Effector memory CD4-positive, alpha-beta T cell (primary cell): ENCODE data around the gene EPX.
A peak's percentile ranks its signal among the peaks of the same experiment; 100 is the strongest.
"Not testable (repeated sequence)": the region's sequence is repeated elsewhere in the genome, so short reads cannot be mapped to it uniquely, and the experiment has no call there.

ENCODE experiments used
- DNase-seq, 3 donors: peaks; one replicate each; pipeline ENCODE4 v3.0.0-alpha.2; 2020
- H3K27ac ChIP-seq: 2 replicates; pipeline ENCODE4 v1.7.0; 2013; ENCODE audit warnings: mild to moderate bottlenecking, low read length, moderate library complexity; ENCODE audit not compliant: insufficient read depth, poor library complexity, severe bottlenecking
- H3K27me3 ChIP-seq: replicated peaks from 2 replicates; pipeline ENCODE4 v1.7.0; 2013; ENCODE audit warnings: mild to moderate bottlenecking, low read length; ENCODE audit not compliant: insufficient read depth, control insufficient read depth, poor library complexity, severe bottlenecking
- H3K36me3 ChIP-seq: 2 replicates; pipeline ENCODE4 v1.7.0; 2013; ENCODE audit warnings: mild to moderate bottlenecking, low read length, moderate library complexity; ENCODE audit not compliant: control insufficient read depth, insufficient read depth
- H3K4me1 ChIP-seq: 2 replicates; pipeline ENCODE4 v1.7.0; 2013; ENCODE audit warnings: low read length, mild to moderate bottlenecking; ENCODE audit not compliant: control insufficient read depth, insufficient read depth, poor library complexity, severe bottlenecking
- H3K4me3 ChIP-seq: 2 replicates; pipeline ENCODE4 v1.7.0; 2013; ENCODE audit warnings: low read length, low read depth, mild to moderate bottlenecking; ENCODE audit not compliant: insufficient read depth, poor library complexity, severe bottlenecking
- H3K9me3 ChIP-seq: 2 replicates; pipeline ENCODE4 v1.7.0; 2013; ENCODE audit warnings: mild to moderate bottlenecking, low read length, moderate library complexity; ENCODE audit not compliant: control insufficient read depth
- total RNA-seq, 3 donors: gene quantifications; one replicate each; lab custom pipeline; 2026; lab: John Stamatoyannopoulos, UW

The EPX gene, protein sequence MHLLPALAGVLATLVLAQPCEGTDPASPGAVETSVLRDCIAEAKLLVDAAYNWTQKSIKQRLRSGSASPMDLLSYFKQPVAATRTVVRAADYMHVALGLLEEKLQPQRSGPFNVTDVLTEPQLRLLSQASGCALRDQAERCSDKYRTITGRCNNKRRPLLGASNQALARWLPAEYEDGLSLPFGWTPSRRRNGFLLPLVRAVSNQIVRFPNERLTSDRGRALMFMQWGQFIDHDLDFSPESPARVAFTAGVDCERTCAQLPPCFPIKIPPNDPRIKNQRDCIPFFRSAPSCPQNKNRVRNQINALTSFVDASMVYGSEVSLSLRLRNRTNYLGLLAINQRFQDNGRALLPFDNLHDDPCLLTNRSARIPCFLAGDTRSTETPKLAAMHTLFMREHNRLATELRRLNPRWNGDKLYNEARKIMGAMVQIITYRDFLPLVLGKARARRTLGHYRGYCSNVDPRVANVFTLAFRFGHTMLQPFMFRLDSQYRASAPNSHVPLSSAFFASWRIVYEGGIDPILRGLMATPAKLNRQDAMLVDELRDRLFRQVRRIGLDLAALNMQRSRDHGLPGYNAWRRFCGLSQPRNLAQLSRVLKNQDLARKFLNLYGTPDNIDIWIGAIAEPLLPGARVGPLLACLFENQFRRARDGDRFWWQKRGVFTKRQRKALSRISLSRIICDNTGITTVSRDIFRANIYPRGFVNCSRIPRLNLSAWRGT
- 0 reads per million in 3 donors for total RNA-seq

DNA sequence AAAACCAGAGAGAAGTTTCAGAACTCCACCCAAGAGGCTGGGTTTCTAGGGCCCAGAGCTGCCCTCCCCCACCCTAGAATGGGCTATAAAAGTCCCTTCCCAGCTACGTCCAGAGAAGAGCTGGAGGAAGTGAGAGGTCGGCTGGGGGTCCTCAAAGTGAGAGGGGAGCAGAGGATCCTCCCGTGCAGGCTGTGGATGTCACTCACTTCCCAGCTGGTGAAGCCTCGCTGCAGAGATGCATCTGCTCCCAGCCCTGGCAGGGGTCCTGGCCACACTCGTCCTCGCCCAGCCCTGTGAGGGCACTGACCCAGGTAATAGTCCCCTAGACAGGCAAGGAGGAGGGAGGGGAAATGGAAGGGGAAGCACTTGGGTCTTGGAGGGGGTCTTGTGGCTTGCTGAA, at the start of gene EPX:
Gene EPX (plus strand): TSS at position 115 of the 400 bp plus-strand sequence. CDS start 121 bp downstream, at position 236.
- no peaks in the 10 kb centered on the region for H3K27me3 ChIP-seq

DNA sequence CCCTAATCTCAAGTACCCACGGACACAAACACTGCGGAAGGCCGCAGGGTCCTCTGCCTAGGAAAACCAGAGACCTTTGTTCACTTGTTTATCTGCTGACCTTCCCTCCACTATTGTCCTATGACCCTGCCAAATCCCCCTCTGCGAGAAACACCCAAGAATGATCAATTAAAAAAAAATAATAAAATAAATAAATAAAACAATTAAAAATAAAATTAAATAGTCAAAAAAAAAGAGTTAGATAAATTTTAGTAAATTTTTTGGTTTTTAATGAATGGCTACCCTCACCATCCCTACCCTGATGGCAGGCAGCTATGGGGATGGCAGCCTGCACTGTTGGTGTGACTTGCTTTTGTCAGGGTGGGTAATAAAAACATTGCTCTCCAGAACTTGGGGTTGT, 49.2 kb upstream of the EPX start:
- H3K4me3 ChIP-seq, H3K27ac ChIP-seq, H3K4me1 ChIP-seq, H3K9me3 ChIP-seq, H3K36me3 ChIP-seq, H3K27me3 ChIP-seq, DNase-seq: not testable (repeated sequence)

More for the DNA sequence above, at the start of gene EPX:
- no peaks in the 10 kb centered on the region for H3K36me3 ChIP-seq
- H3K4me1 ChIP-seq = no peaks in the 10 kb centered on the region
- H3K4me3 ChIP-seq = no peak within 1 kb of the TSS
- no peak within 1 kb of the TSS for H3K27ac ChIP-seq
- H3K9me3 ChIP-seq = no peaks in the 10 kb centered on the region
- no peak for DNase-seq

GRCh38 chr17:58144801-58145200, 47.7 kb upstream of the EPX start:
- DNase-seq = no peak
- Histone ChIP-seq H3K27ac (no peak overlapping the region), H3K4me3 (no peak overlapping the region), H3K36me3 (no peaks in the 10 kb centered on the region), H3K9me3 (peaks cover 3% of the 10 kb centered on the region), H3K4me1 (no peaks in the 10 kb centered on the region), H3K27me3 (no peaks in the 10 kb centered on the region)

- H3K27ac ChIP-seq = no peak within 1 kb of the TSS
- H3K9me3 ChIP-seq = peaks cover 3% of the 10 kb centered on the region
- no peaks in the 10 kb centered on the region for H3K36me3 ChIP-seq
- H3K4me3 ChIP-seq = no peak within 1 kb of the TSS
- DNase-seq = no peak
- H3K4me1 ChIP-seq = peaks cover 5% of the 10 kb centered on the region
- H3K27me3 ChIP-seq = no peaks in the 10 kb centered on the region
Observed at GRCh38 chr17:58147930-58148434, 44.5 kb upstream of the EPX start, which contains the start of gene OR4D1. OR4D1 (plus strand) TSS chr17:58148384; CDS start chr17:58155154, 6,770 bp downstream.

GRCh38 chr17:58148609-58149008, 43.9 kb upstream of the EPX start:
- Histone ChIP-seq H3K9me3 (peaks cover 3% of the 10 kb centered on the region), H3K4me1 (peaks cover 12% of the 10 kb centered on the region), H3K27me3 (no peaks in the 10 kb centered on the region), H3K27ac (no peak overlapping the region), H3K36me3 (no peaks in the 10 kb centered on the region), H3K4me3 (no peak overlapping the region)
- no peak for DNase-seq

GRCh38 chr17:58150394-58150793, 42.1 kb upstream of the EPX start:
- H3K4me3 ChIP-seq = no peak overlapping the region
- DNase-seq = no peak
- peaks cover 25% of the 10 kb centered on the region for H3K4me1 ChIP-seq
- H3K27me3 ChIP-seq = no peaks in the 10 kb centered on the region
- H3K36me3 ChIP-seq = no peaks in the 10 kb centered on the region
- no peak overlapping the region for H3K27ac ChIP-seq
- no peaks in the 10 kb centered on the region for H3K9me3 ChIP-seq

DNA sequence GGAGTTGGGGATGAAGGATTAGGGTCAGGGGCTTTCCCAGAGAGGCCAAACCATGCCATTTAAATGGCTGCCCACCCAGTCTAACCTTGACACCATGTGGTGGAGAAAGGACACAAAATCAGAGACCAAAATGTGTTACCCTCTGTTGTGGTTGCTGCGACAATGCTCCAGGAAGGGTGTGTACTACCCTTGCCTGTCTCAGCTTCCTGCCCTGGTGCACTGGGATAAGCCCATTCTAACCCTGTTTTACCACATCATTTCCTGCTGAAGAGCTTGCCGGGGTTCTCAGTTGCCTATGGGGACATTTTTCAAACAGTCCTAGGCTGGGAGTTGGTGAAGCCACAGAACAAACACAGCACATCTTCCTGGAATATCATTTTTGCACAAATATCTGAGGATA, 39.5 kb upstream of the EPX start:
- peaks cover 38% of the 10 kb centered on the region for H3K4me1 ChIP-seq
- H3K36me3 ChIP-seq = no peaks in the 10 kb centered on the region
- no peak overlapping the region for H3K4me3 ChIP-seq
- no peaks in the 10 kb centered on the region for H3K9me3 ChIP-seq
- H3K27ac ChIP-seq = peak overlapping the region; percentile 70
- no peaks in the 10 kb centered on the region for H3K27me3 ChIP-seq
- peak; percentile 55 to 65 (median 56) for DNase-seq

GRCh38 chr17:58153671-58154070, 38.9 kb upstream of the EPX start:
- Histone ChIP-seq H3K4me1 (peaks cover 38% of the 10 kb centered on the region), H3K9me3 (no peaks in the 10 kb centered on the region), H3K27me3 (no peaks in the 10 kb centered on the region), H3K4me3 (no peak overlapping the region), H3K36me3 (no peaks in the 10 kb centered on the region), H3K27ac (peak overlapping the region; percentile 54)
- DNase-seq = no peak

DNA sequence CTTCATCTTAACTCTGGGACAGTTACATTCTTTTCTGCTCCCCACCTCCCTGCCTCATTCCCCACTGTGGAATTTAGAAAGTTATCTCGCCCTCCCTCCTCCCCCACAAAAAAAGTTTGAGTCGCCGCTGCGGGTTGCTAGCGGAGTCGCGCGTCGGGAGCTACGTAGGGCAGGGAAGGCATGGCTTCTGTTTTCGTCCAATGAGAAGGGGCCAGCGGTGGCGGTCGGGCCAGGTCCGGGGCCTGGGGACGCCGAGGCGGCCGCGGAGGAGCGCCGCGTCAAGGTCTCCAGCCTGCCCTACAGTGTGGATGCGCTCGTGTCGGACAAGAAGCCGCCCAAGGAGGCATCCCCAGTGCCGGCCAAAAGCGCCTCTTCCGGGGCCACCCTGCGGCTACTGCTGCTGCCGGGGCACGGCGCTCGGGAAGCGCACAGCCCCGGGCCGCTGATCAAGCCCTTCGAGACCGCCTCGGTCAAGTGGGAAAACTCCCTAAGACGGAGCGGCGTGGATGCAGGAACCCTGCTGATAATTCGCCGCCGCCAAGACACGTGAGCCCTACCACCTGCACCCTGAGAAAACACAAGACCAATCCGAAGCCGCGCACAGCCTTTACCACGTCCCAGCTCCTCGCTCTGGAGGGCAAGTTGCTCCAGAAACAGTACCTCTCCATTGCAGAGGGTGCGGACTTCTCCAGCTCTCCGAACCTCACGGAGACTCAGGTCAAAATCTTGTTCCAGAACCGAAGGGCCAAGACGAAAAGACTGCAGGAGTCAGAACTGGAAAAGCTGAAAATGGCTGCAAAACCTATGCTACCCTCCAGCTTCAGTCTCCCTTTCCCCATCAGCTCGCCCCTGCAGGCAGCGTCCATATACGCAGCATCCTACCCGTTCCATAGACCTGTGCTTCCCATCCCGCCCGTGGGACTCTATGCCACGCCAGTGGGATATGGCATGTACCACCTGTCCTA, 35.4 kb upstream of the EPX start:
- no peaks in the 10 kb centered on the region for H3K9me3 ChIP-seq
- no peaks in the 10 kb centered on the region for H3K36me3 ChIP-seq
- H3K27ac ChIP-seq = peak overlapping the region; percentile 79
- peak; percentile 17 to 46 (median 23) for DNase-seq
- no peaks in the 10 kb centered on the region for H3K27me3 ChIP-seq
- peak overlapping the region; percentile 64 for H3K4me3 ChIP-seq
- peaks cover 43% of the 10 kb centered on the region for H3K4me1 ChIP-seq
